RWPE1 (cell line): Measurements from ENCODE around the gene TTC3.

Experiments used
- CTCF ChIA-PET: fragments of 350-600 bp; sonication (Branson Sonifier 250); formaldehyde crosslinking; extraction: SDS; loops from one replicate; lab custom pipeline; 2021; lab: Yijun Ruan, JAX
- POLR2A ChIA-PET: fragments of 400-600 bp; formaldehyde crosslinking; extraction: SDS; loops from one replicate; lab custom pipeline; 2020; ENCODE audit warnings: antibody characterized with exemption; ENCODE audit not compliant: low non-redundant PET; lab: Yijun Ruan, JAX
- DNase-seq: peaks from one replicate; pipeline ENCODE4 v3.0.0; 2012; ENCODE audit warnings: low spot score
- H3K27ac ChIP-seq: fragments of 450-650 bp; 2 replicates; pipeline ENCODE4 v1.5.1; 2017
- CTCF ChIP-seq: fragments of 450-650 bp; conservative IDR thresholded peaks from 2 replicates; pipeline ENCODE4 v1.5.1; 2017; ENCODE audit warnings: low read depth, mild to moderate bottlenecking

Gene TTC3

GRCh38 chr21:37085726-37086125 is 12.7 kb downstream of the TTC3 start:
- no peak for DNase-seq
- ChIA-PET CTCF (interaction anchor here (1.1 kb wide), 1 partner anchor 36 kb away, joined by 10 read pairs; no protein-coding TSS in a partner anchor), POLR2A (no interaction called here)
- no peak overlapping the region for H3K27ac ChIP-seq
- TF ChIP-seq CTCF: no peak

- ChIA-PET POLR2A (no interaction called here), CTCF (interaction anchor here (0.6 to 1.5 kb wide), 6 partner anchors 9 to 568 kb away, joined by 3 to 7 read pairs (median 4); no protein-coding TSS in a partner anchor)
- H3K27ac ChIP-seq: no peak overlapping the region
- DNase-seq: no peak
- peak; percentile 23; the same call in 1 of the 2 replicates for TF ChIP-seq CTCF
These were observed 14.1 kb downstream of the TTC3 start for GRCh38 chr21:37087188-37087587.

- CTCF ChIA-PET: no interaction called here
- no peak for TF ChIP-seq CTCF
- DNase-seq: no peak
- POLR2A ChIA-PET: no interaction called here
- no peak overlapping the region for H3K27ac ChIP-seq
These were observed 15.2 kb downstream of the TTC3 start for GRCh38 chr21:37088186-37088735.

- no peak for DNase-seq
- no peak for TF ChIP-seq CTCF
- POLR2A ChIA-PET: no interaction called here
- no peak overlapping the region for H3K27ac ChIP-seq
- CTCF ChIA-PET: no interaction called here
These were observed 20.9 kb downstream of the TTC3 start for GRCh38 chr21:37093977-37094376.

- CTCF ChIA-PET: interaction anchor here (1.1 kb wide), 1 partner anchor 9 kb away, joined by 3 read pairs; no protein-coding TSS in a partner anchor
- no peak for TF ChIP-seq CTCF
- H3K27ac ChIP-seq: no peak overlapping the region
- no peak for DNase-seq
- POLR2A ChIA-PET: no interaction called here
These were observed 22.8 kb downstream of the TTC3 start for GRCh38 chr21:37095821-37096220.

GRCh38 chr21:37098751-37099150 is 25.7 kb downstream of the TTC3 start:
- POLR2A ChIA-PET: no interaction called here
- no peak for DNase-seq
- TF ChIP-seq CTCF: no peak
- H3K27ac ChIP-seq: no peak overlapping the region
- CTCF ChIA-PET: no interaction called here
